Measurements from ENCODE around the gene SUPT20HL1.

DNA sequence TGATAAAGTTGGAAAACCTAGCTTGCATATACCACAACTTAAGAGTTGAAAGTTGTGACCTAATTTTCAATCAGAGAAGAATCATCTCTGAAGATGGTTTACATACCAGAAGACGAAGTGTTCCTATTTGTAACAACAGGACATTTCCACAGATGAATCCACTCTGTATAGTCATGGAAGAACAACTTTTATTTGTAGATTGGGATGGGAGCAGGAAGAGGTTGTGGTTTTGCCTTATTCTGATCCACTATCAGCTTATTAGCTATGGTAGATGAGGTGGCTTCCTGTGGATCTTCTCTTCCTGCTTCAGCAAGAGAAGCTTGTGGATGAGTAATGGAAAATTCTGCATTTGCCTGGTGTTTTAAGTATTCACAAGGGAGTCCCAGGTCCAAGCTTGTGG lies 18.6 kb upstream of the SUPT20HL1 start:
- TF ChIP-seq, protein P1, sequence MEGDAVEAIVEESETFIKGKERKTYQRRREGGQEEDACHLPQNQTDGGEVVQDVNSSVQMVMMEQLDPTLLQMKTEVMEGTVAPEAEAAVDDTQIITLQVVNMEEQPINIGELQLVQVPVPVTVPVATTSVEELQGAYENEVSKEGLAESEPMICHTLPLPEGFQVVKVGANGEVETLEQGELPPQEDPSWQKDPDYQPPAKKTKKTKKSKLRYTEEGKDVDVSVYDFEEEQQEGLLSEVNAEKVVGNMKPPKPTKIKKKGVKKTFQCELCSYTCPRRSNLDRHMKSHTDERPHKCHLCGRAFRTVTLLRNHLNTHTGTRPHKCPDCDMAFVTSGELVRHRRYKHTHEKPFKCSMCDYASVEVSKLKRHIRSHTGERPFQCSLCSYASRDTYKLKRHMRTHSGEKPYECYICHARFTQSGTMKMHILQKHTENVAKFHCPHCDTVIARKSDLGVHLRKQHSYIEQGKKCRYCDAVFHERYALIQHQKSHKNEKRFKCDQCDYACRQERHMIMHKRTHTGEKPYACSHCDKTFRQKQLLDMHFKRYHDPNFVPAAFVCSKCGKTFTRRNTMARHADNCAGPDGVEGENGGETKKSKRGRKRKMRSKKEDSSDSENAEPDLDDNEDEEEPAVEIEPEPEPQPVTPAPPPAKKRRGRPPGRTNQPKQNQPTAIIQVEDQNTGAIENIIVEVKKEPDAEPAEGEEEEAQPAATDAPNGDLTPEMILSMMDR (IDR thresholded peaks at IDR 0.05; ENCODE audit: low read length), result no peak
- TF ChIP-seq EZH2 (IDR thresholded peaks at IDR 0.05; ENCODE audit: borderline replicate concordance, low read length), result no peak
